ENCODE data around the gene RPS8. TPM values are rescaled to one million over a fixed set of nuclear protein-coding genes. Genes with fewer than 3 reads are reported as not detected.
"Not testable (repeated sequence)": the region's sequence is repeated elsewhere in the genome, so short reads cannot be mapped to it uniquely, and the experiment has no call there.

Gene RPS8
- total RNA-seq, 1 experiment from 2014 or later = 4,339 TPM

- no peak for DNase-seq (ENCODE audit: low spot score)
Observed at GRCh38 chr1:44820328-44821239, 45.2 kb downstream of the RPS8 start.

DNA sequence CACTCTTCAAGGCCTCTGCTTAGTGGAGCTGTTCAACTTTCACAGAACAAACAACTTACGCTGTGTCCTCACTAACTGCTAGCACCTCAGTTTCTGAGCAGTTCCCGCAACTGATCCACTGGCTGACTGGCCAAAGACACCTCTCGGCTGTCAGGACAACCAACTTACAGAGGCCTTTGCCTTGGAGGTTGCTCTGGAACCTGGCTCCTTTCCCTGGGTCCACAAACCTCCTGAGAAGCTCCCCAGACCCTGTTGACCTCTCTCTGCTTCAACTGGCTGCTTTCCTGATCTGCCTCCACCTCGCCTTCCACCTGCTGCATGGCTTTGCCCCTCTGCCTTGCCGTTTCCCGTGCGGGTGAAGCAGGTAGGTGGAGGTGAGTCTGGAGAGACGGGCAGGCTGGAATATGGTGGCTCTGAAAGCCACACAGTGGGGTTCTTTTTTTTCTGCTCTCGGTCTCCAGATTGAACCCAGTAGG is 45.9 kb downstream of the RPS8 start:
- no peak for DNase-seq (ENCODE audit: low spot score)

DNA sequence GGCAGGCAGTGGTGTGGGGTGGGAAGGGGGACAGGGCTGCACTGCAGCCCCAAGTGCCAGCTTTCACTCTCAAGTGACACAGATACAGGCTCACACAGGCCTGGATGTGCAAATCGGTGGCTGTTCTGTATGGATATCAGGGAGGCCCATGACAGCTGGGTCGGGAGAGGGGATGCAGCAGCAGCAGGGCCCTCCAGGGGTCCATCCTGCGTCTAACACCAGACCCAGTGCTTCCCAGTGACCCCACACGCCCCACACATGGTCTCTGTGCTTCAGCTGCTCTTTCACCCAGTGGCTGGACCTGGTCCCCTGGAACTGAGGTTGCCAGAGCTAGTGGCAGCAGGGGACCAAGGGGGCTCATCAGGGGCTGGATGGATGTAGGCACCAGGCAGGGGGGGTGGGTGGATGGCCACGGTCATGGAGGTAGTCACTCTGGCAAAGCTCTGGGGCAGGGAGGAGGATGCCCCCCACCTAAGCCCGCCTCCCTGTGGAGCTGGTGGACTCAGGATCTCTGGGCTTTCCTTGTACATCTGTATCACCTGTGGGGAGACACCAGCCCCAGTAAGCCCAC is 46.9 kb downstream of the RPS8 start:
- DNase-seq (ENCODE audit: low spot score) = no peak

DNA sequence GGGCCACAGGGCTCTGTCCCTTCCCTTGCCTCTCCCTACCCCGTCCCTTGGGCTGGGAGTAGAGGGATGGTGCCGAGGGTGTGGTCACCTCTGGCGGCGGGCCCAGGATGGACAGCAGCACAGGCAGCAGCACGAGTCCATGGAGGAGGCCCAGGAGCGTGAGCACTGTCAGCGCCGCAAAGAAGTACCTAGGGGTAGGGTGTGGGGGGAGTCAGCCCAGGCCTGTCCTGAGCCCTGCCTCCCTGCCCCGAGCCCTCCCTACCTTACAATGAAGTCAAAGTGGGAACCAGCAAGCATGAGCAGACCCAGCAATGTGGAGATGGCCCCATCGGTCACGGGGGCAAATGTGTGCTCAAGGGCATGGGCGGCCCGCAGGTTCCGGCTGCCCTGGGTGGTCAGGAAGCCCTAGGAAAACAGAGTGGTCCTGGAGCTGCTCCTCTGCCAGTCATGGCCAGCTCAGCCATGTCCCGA is 47.7 kb downstream of the RPS8 start:
- DNase-seq (ENCODE audit: low spot score) = no peak

DNA sequence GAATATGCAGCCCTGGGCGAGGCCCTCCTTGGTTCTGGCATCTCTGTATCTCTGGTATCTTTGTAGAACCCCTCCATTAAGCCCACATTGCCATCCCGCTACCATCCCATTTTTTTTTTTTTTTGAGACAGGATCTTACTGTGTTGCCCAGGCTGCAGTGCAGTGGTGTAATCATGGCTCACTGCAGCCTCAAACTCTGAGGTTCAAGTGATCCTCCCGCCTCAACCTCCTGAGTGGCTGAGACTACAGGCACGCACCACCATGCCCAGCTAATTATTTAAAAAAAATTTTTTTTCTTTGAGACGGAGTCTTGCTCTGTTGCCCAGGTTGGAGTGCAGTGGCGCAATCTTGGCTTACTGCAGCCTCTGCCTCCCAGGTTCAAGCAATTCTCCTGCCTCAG is 49.1 kb downstream of the RPS8 start:
- not testable (repeated sequence) for DNase-seq (ENCODE audit: low spot score)

- DNase-seq (ENCODE audit: low spot score) = no peak
Observed at GRCh38 chr1:44826375-44827196, 51.2 kb downstream of the RPS8 start.

DNA sequence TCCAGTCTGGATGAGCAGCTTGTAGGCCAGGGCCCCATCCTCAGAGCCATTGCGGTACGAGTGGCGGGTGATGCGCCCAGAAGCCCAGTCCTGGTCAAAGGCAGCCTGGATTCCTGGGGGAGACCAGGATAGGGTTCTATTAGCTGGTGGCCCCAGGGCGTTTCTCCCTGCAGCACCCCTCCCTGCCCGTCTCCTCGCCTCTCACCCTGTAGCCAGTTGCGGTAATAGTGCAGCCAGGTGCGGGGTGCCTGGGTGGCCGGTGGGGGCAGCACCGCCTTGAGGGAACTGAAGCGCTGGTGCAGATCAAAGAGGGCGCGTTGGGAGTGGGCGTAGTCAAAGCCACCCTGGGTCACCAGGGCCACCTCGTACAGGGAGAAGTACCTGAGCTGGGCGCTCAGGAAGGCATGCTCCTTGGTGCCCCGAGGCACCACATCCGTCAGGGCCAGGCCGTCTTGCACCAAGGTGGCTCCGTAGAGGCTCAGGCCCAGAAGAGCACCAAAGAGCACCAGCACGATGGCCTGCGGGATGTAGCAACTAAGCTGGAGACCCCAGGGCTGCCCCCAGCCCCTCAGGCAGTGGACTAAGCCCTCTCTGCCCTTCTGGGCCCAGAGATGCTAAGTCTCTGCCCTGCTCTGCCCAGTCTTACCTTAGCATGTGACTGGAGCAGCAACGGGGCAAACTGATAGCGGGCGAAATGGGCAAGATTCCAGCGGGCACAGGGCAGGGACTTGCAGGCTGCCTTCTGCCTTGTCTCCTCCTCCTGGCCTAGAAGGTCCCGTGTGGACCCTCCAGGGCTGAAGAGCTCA is 52.1 kb downstream of the RPS8 start:
- DNase-seq (ENCODE audit: low spot score) = no peak

GRCh38 chr1:44828003-44828651 is 52.8 kb downstream of the RPS8 start:
- DNase-seq (ENCODE audit: low spot score) = no peak

Other genes starting within 250 kb of the RPS8 start
- 11.3 and 18.4 TPM in 2 replicates for gene TMEM53, start 101.1 kb upstream of the RPS8 start, total RNA-seq (2014; rRNA removed; shearing (Covaris generic))
- not detected in 2 replicates for gene ARMH1, start 100.8 kb upstream of the RPS8 start, total RNA-seq (2014; rRNA removed; shearing (Covaris generic))
- gene RNU5D-1, start 44.4 kb upstream of the RPS8 start, total RNA-seq (2014; rRNA removed; shearing (Covaris generic)) = not detected in 2 replicates
- 81.8 and 82.2 TPM in 2 replicates for gene KIF2C, start 35.7 kb upstream of the RPS8 start, total RNA-seq (2014; rRNA removed; shearing (Covaris generic))
- gene BEST4, start 12.6 kb downstream of the RPS8 start, total RNA-seq (2014; rRNA removed; shearing (Covaris generic)) = not detected in 2 replicates
- 1.3 and 4.6 TPM in 2 replicates for gene PLK3, start 24.8 kb downstream of the RPS8 start, total RNA-seq (2014; rRNA removed; shearing (Covaris generic))
- gene DYNLT4, start 31.8 kb downstream of the RPS8 start, total RNA-seq (2014; rRNA removed; shearing (Covaris generic)) = 0.12 TPM in 1 of 2 replicates, not detected in the other
- gene BTBD19, start 33.0 kb downstream of the RPS8 start, total RNA-seq (2014; rRNA removed; shearing (Covaris generic)) = 2.5 and 2.6 TPM in 2 replicates
- gene PTCH2, start 67.7 kb downstream of the RPS8 start, total RNA-seq (2014; rRNA removed; shearing (Covaris generic)) = 0.10 TPM in 1 of 2 replicates, not detected in the other
- gene EIF2B3, start 211.1 kb downstream of the RPS8 start, total RNA-seq (2014; rRNA removed; shearing (Covaris generic)) = 51.5 and 60.6 TPM in 2 replicates
- 16.7 and 20.9 TPM in 2 replicates for gene HECTD3, start 235.8 kb downstream of the RPS8 start, total RNA-seq (2014; rRNA removed; shearing (Covaris generic))
- 125 and 128 TPM in 2 replicates for gene UROD, start 236.7 kb downstream of the RPS8 start, total RNA-seq (2014; rRNA removed; shearing (Covaris generic))